ENCODE data around the gene KLK15. TPM values are rescaled to one million over a fixed set of nuclear protein-coding genes. Genes with fewer than 3 reads are reported as not detected.

KLK15 gene
- total RNA-seq, 4 donors from 2014 or later: not detected

DNA sequence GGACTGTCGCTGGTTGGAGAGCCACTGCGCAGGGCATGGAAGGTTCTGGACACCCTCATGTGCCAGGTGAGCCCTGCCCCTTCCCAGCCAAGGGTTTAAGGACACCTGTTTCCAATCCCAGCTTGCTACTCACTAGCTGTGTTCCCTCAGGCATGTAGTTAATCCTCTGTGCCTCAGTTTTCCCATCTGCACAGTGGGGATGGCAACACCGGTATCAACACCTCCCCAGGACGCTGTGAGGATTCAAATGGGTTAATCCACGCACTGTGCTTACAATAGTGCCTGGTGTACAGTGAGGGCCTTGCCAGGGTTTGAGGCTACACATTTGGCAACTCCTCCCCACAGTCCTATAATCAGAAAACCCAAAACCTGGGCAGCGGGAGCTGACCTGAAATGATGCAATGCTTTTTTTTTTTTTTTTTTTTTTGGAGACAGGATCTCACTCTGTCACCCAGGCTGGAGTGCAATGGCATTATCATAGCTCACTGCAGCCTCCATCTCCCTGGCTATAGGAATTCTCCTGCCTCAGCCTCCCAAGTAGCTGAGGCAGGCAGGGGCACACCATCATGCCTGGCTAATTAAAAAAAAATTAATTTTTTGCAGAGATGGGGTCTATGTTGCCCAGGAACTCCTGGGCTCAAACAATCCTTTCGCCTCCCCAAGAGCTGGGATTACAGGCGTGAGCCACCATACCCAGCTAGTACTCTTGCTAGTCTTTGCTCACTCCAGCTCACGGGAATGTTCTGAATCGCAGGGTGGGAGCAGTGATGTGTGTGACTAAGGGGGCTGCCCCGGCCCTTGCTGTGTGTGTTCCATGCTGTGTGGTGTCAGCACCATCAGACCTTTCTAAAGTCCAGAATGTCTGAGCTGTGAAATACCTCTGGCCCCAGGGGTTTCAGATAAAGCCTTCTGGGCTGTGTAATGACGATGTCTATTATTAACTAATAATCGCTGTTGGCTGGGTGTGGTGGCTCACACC lies 40.8 kb downstream of the KLK15 start:
- TF ChIP-seq, protein P1, sequence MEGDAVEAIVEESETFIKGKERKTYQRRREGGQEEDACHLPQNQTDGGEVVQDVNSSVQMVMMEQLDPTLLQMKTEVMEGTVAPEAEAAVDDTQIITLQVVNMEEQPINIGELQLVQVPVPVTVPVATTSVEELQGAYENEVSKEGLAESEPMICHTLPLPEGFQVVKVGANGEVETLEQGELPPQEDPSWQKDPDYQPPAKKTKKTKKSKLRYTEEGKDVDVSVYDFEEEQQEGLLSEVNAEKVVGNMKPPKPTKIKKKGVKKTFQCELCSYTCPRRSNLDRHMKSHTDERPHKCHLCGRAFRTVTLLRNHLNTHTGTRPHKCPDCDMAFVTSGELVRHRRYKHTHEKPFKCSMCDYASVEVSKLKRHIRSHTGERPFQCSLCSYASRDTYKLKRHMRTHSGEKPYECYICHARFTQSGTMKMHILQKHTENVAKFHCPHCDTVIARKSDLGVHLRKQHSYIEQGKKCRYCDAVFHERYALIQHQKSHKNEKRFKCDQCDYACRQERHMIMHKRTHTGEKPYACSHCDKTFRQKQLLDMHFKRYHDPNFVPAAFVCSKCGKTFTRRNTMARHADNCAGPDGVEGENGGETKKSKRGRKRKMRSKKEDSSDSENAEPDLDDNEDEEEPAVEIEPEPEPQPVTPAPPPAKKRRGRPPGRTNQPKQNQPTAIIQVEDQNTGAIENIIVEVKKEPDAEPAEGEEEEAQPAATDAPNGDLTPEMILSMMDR (IDR thresholded peaks at IDR 0.05): no peak
- TF ChIP-seq POLR2A (IDR thresholded peaks at IDR 0.05) (no peak), POLR2AphosphoS5 (IDR thresholded peaks at IDR 0.05) (no peak), EP300 (IDR thresholded peaks at IDR 0.05) (no peak)
- Histone ChIP-seq H3K4me3 (no peak overlapping the region), H3K27me3 (peaks cover 49% of the 10 kb centered on the region), H3K4me1 (no peaks in the 10 kb centered on the region), H3K36me3 (peaks cover 0 to 22% of the 10 kb centered on the region in 2 donors), H3K27ac (no peak overlapping the region), H3K9me3 (no peaks in the 10 kb centered on the region)
- no peak for ATAC-seq
- WGBS, 2 donors (ENCODE audit: low coverage in 1 of 2): 74 to 87% methylated on average over 3 to 5 of the region's 13 CpGs

DNA sequence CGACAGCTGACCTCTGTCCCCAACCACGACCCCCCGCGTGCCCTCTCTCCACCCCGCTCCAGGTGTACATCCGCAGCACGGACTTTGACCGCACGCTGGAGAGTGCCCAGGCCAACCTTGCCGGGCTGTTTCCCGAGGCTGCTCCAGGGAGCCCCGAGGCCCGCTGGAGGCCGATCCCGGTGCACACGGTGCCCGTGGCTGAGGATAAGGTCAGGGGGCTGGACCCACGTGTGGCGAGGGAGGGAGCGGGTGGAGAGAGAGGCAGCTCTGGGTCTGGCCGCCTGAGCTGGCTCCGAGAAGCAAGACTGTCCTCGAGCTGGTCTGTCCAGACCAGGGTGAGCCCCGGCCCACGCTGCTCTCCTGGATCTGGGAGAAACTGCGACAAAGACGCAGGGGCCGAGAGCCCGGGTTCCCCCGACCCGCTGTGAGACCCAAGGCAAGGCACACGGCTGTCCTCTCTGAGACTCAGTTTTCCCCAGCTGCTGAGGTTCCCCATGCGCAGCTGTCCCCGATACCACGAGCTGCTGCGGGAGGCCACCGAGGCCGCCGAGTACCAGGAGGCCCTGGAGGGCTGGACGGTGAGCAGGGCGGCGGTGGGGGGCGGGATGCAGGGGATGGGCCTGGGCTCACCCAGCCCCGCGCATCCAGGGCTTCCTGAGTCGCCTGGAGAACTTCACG lies 41.6 kb downstream of the KLK15 start:
- no peak for TF ChIP-seq POLR2AphosphoS5 (IDR thresholded peaks at IDR 0.05)
- no peak for TF ChIP-seq EP300 (IDR thresholded peaks at IDR 0.05)
- TF ChIP-seq, protein P1 (IDR thresholded peaks at IDR 0.05): no peak
- TF ChIP-seq POLR2A (IDR thresholded peaks at IDR 0.05): no peak
- ATAC-seq: no peak
- WGBS, 2 donors (ENCODE audit: low coverage in 1 of 2): no CpG with 5 or more reads among the region's 47 CpGs
- Histone ChIP-seq H3K27me3 (peaks cover 49% of the 10 kb centered on the region), H3K9me3 (no peaks in the 10 kb centered on the region), H3K4me1 (no peaks in the 10 kb centered on the region), H3K27ac (no peak overlapping the region), H3K36me3 (peaks cover 0 to 14% of the 10 kb centered on the region in 2 donors), H3K4me3 (no peak overlapping the region)

DNA sequence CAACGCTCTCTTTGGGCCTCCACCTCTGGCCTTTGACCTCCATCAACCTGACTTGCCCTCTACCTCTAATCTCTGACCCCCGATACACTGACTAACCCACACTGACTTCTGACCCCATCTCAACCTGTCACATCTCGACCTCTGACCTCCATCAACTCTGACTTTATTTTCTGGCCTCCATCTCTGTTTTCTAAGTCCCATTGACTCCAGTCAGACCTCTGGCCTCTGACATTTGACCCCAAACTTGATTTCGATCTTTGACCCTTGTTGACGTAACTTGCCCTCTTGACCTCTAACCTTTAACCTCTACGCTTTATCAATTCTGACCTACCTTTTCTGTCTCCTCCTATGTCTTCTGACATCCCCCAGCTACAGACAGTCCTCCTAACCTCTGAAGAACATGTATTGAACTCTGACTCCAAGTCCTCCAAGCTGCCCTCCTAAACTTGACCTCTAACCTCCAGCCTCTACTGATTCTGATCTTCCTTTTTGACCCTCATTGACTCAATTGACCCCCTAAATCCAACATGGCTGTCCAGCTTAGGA lies 42.4 kb downstream of the KLK15 start:
- ATAC-seq: no peak
- Histone ChIP-seq H3K27ac (no peak overlapping the region), H3K36me3 (peaks cover 0 to 6% of the 10 kb centered on the region in 2 donors), H3K4me1 (no peaks in the 10 kb centered on the region), H3K9me3 (no peaks in the 10 kb centered on the region), H3K4me3 (no peak overlapping the region), H3K27me3 (peaks cover 54% of the 10 kb centered on the region)
- TF ChIP-seq, protein P1 (IDR thresholded peaks at IDR 0.05): no peak
- no peak for TF ChIP-seq POLR2AphosphoS5 (IDR thresholded peaks at IDR 0.05)
- TF ChIP-seq POLR2A (IDR thresholded peaks at IDR 0.05): no peak
- TF ChIP-seq EP300 (IDR thresholded peaks at IDR 0.05): no peak
- 71 to 76% methylated on average over 6 of the region's 6 CpGs for WGBS, 2 donors (ENCODE audit: low coverage in 1 of 2)

DNA sequence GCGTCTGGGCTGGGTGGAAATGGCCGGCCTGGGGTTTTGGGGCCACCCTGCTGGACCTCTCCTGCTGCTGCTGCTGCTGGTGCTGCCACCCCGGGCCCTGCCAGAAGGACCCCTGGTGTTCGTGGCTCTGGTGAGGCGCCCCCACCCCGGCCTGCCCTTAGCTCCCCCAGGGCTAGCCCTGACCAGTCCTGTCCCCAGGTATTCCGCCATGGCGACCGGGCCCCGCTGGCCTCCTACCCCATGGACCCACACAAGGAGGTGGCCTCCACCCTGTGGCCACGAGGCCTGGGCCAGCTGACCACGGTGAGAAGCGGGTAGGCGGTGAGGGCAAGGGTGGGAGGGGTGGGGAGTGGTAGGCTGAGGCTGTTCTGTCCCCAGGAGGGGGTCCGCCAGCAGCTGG lies 43.0 kb downstream of the KLK15 start, which contains the start of gene ACP4:
Gene ACP4, plus strand, starts transcription at position 20 of the 400 bp plus-strand sequence. Its CDS starts 0 bp downstream, at position 20.
- Histone ChIP-seq H3K27ac (no peak within 1 kb of the TSS), H3K4me3 (no peak within 1 kb of the TSS), H3K4me1 (no peaks in the 10 kb centered on the region), H3K9me3 (no peaks in the 10 kb centered on the region), H3K36me3 (peaks cover 0 to under 1% of the 10 kb centered on the region in 2 donors), H3K27me3 (peaks cover 60% of the 10 kb centered on the region)
- ATAC-seq: no peak
- no CpG with 5 or more reads among the region's 15 CpGs for WGBS, 2 donors (ENCODE audit: low coverage in 1 of 2)
- TF ChIP-seq, protein P1 (IDR thresholded peaks at IDR 0.05): no peak
- TF ChIP-seq EP300 (IDR thresholded peaks at IDR 0.05) (no peak), POLR2AphosphoS5 (IDR thresholded peaks at IDR 0.05) (no peak), POLR2A (IDR thresholded peaks at IDR 0.05) (no peak)

Measured in gastroesophageal sphincter (tissue), 4 donors.